Activated T-cell treated with anti-CD3 and anti-CD28 coated beads, Interleukin-2, amount 50 U/mL, for 1 hour (primary cell): Measurements from ENCODE around the gene CMTR1.
"Not testable (repeated sequence)": the region's sequence is repeated elsewhere in the genome, so short reads cannot be mapped to it uniquely, and the experiment has no call there.

Experiments
- DNase-seq: peaks from one replicate; pipeline ENCODE4 v3.0.0-alpha.2; 2020

CMTR1 gene

GRCh38 chr6:37495244-37495934 lies 62.4 kb downstream of the CMTR1 start:
- no peak for DNase-seq

- DNase-seq: no peak
These were observed 64.2 kb downstream of the CMTR1 start for GRCh38 chr6:37496951-37497885.

- DNase-seq: peak; percentile 92
These were observed 66.6 kb downstream of the CMTR1 start, which contains the start of gene CCDC167 for GRCh38 chr6:37499433-37500293. TSS of gene CCDC167 (minus strand) at chr6:37499893. CDS start at chr6:37499863, 30 bp downstream.

- no peak for DNase-seq
These were observed 67.2 kb downstream of the CMTR1 start for GRCh38 chr6:37500294-37500608.

GRCh38 chr6:37500904-37501303 lies 67.9 kb downstream of the CMTR1 start:
- not testable (repeated sequence) for DNase-seq

- DNase-seq: peak; percentile 41
These were observed 68.8 kb downstream of the CMTR1 start for GRCh38 chr6:37501632-37502491.

- DNase-seq: peak; percentile 68
These were observed 69.8 kb downstream of the CMTR1 start for GRCh38 chr6:37502703-37503291.

GRCh38 chr6:37503309-37503965 lies 70.4 kb downstream of the CMTR1 start:
- DNase-seq: peak; percentile 32

GRCh38 chr6:37504024-37504423 lies 71.0 kb downstream of the CMTR1 start:
- DNase-seq: no peak

- no peak for DNase-seq
These were observed 73.5 kb downstream of the CMTR1 start for GRCh38 chr6:37506479-37506878.

GRCh38 chr6:37507077-37507476 lies 74.1 kb downstream of the CMTR1 start:
- DNase-seq: no peak

- no peak for DNase-seq
These were observed 74.8 kb downstream of the CMTR1 start for GRCh38 chr6:37507690-37508421.

GRCh38 chr6:37511201-37511600 lies 78.2 kb downstream of the CMTR1 start:
- no peak for DNase-seq

GRCh38 chr6:37511910-37512399 lies 78.9 kb downstream of the CMTR1 start:
- no peak for DNase-seq

GRCh38 chr6:37512400-37513011 lies 79.5 kb downstream of the CMTR1 start:
- no peak for DNase-seq

GRCh38 chr6:37513155-37513554 lies 80.1 kb downstream of the CMTR1 start:
- no peak for DNase-seq

GRCh38 chr6:37513576-37513975 lies 80.6 kb downstream of the CMTR1 start:
- no peak for DNase-seq

GRCh38 chr6:37514321-37514771 lies 81.3 kb downstream of the CMTR1 start:
- peak; percentile 53 for DNase-seq

- no peak for DNase-seq
These were observed 81.8 kb downstream of the CMTR1 start for GRCh38 chr6:37514837-37515236.

- no peak for DNase-seq
These were observed 82.7 kb downstream of the CMTR1 start for GRCh38 chr6:37515712-37516075.
